ENCODE results near the gene PXDN.

DNA sequence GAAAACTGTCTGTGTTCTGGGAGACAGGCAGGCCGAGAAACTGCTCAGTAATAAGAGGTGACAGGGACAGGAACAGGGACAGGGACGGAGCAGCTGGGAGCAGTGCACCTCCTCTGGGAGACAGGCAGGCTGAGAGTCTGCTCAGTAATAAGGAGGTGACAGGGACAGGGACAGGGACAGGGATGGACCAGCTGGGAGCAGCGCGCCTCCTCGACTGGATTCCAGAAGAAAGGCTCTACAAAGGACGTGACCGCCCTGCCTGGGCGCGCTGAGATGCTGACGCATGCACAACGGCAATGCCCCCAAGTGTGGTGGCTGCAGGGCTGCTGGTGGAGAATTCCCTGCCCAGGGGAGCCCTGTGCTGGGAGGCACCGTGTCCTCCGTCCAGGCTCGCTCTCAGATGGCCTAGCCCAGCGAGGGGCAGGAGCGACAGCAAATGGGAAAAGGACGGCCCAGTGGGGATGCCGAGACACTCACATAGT lies 44.2 kb upstream of the PXDN start:
- TF ChIP-seq, protein P1, sequence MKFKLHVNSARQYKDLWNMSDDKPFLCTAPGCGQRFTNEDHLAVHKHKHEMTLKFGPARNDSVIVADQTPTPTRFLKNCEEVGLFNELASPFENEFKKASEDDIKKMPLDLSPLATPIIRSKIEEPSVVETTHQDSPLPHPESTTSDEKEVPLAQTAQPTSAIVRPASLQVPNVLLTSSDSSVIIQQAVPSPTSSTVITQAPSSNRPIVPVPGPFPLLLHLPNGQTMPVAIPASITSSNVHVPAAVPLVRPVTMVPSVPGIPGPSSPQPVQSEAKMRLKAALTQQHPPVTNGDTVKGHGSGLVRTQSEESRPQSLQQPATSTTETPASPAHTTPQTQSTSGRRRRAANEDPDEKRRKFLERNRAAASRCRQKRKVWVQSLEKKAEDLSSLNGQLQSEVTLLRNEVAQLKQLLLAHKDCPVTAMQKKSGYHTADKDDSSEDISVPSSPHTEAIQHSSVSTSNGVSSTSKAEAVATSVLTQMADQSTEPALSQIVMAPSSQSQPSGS (tag by site-specific recombination; IDR thresholded peaks at IDR 0.05; ENCODE audit: low read depth) = no peak
- TF ChIP-seq MYNN (tag by site-specific recombination; IDR thresholded peaks at IDR 0.05; ENCODE audit: borderline replicate concordance) (no peak), ZNF121 (tag by site-specific recombination; IDR thresholded peaks at IDR 0.05) (no peak), CTCF (tag by site-specific recombination; IDR thresholded peaks at IDR 0.05) (no peak), BCL11A (tag by site-specific recombination; IDR thresholded peaks at IDR 0.05; ENCODE audit: low read depth) (no peak), ZSCAN16 (tag by site-specific recombination; IDR thresholded peaks at IDR 0.05) (no peak), KLF10 (tag by site-specific recombination; IDR thresholded peaks at IDR 0.05) (no peak), ZFP41 (tag by site-specific recombination; IDR thresholded peaks at IDR 0.05; ENCODE audit: borderline replicate concordance) (no peak), ZNF654 (tag by site-specific recombination; IDR thresholded peaks at IDR 0.05; ENCODE audit: low read depth) (no peak), ZNF37A (tag by site-specific recombination; IDR thresholded peaks at IDR 0.05) (no peak), KLF9 (tag by site-specific recombination; IDR thresholded peaks at IDR 0.05; ENCODE audit: low read depth) (no peak), SP2 (tag by site-specific recombination; IDR thresholded peaks at IDR 0.05) (no peak), ZFP3 (tag by site-specific recombination; IDR thresholded peaks at IDR 0.05; ENCODE audit: low read depth) (no peak), PRDM10 (tag by site-specific recombination; IDR thresholded peaks at IDR 0.05) (no peak)

All from HEK293 (cell line).